GM19397 (cell line): Measurements from ENCODE around the gene OSBPL6.
A peak's percentile ranks its signal among the peaks of the same experiment; 100 is the strongest.
"Not testable (repeated sequence)": the region's sequence is repeated elsewhere in the genome, so short reads cannot be mapped to it uniquely, and the experiment has no call there.

Experiments
- ATAC-seq: cut with Tn5 transposase; IDR thresholded peaks from one replicate; pipeline ENCODE4 v1.9.1; 2021; ENCODE audit warnings: mild to moderate bottlenecking, moderate library complexity; ENCODE audit not compliant: unreplicated experiment

OSBPL6 gene

GRCh38 chr2:178296394-178297090 is 102.2 kb downstream of the OSBPL6 start:
- no peak for ATAC-seq

- ATAC-seq, result no peak
These were observed 102.7 kb downstream of the OSBPL6 start for GRCh38 chr2:178297091-178297411.

- no peak for ATAC-seq
These were observed 104.5 kb downstream of the OSBPL6 start for GRCh38 chr2:178298785-178299212.

- ATAC-seq, result no peak
These were observed 107.4 kb downstream of the OSBPL6 start for GRCh38 chr2:178301649-178302238.

GRCh38 chr2:178304333-178304732 is 110.0 kb downstream of the OSBPL6 start:
- no peak for ATAC-seq

GRCh38 chr2:178306352-178307073 is 112.2 kb downstream of the OSBPL6 start:
- peak; percentile 85 for ATAC-seq

- ATAC-seq, result no peak
These were observed 113.3 kb downstream of the OSBPL6 start for GRCh38 chr2:178307650-178308049.

- ATAC-seq, result no peak
These were observed 115.2 kb downstream of the OSBPL6 start for GRCh38 chr2:178309541-178309940.

- no peak for ATAC-seq
These were observed 120.8 kb downstream of the OSBPL6 start for GRCh38 chr2:178315078-178315477.

GRCh38 chr2:178315488-178315948 is 121.2 kb downstream of the OSBPL6 start:
- ATAC-seq, result no peak

- no peak for ATAC-seq
These were observed 123.5 kb downstream of the OSBPL6 start for GRCh38 chr2:178317811-178318210.

GRCh38 chr2:178320011-178320585 is 125.8 kb downstream of the OSBPL6 start:
- no peak for ATAC-seq

- ATAC-seq, result no peak
These were observed 127.8 kb downstream of the OSBPL6 start for GRCh38 chr2:178322068-178322467.

GRCh38 chr2:178323331-178323730 is 129.0 kb downstream of the OSBPL6 start:
- not testable (repeated sequence) for ATAC-seq

GRCh38 chr2:178324077-178324476 is 129.8 kb downstream of the OSBPL6 start:
- ATAC-seq, result no peak

GRCh38 chr2:178325268-178325667 is 131.0 kb downstream of the OSBPL6 start:
- no peak for ATAC-seq

- no peak for ATAC-seq
These were observed 133.2 kb downstream of the OSBPL6 start for GRCh38 chr2:178327516-178327915.

- ATAC-seq, result no peak
These were observed 133.7 kb downstream of the OSBPL6 start for GRCh38 chr2:178328037-178328436.

GRCh38 chr2:178330175-178331017 is 136.1 kb downstream of the OSBPL6 start:
- no peak for ATAC-seq

- ATAC-seq, result no peak
These were observed 137.4 kb downstream of the OSBPL6 start for GRCh38 chr2:178331474-178332432.
